Loucy (cell line): ENCODE data around the gene PRRX2.

Experiments used
- H2AFZ ChIP-seq: fragments of 200-600 bp; sonication (generic); 2 replicates; pipeline ENCODE4 v1.6.0; 2016; ENCODE audit warnings: antibody characterized with exemption, mild to moderate bottlenecking, low read length, moderate library complexity
- H3F3A ChIP-seq: fragments of 200-600 bp; 2 replicates; pipeline ENCODE4 v1.6.0; 2016; ENCODE audit warnings: antibody characterized with exemption, low read depth, mild to moderate bottlenecking
- H3K27me3 ChIP-seq: fragments of 200-600 bp; sonication (generic); 2 replicates; pipeline ENCODE4 v1.6.1; 2014; ENCODE audit warnings: low read length, mild to moderate bottlenecking; ENCODE audit not compliant: insufficient read depth, poor library complexity, severe bottlenecking
- H3K36me3 ChIP-seq: fragments of 200-600 bp; sonication (generic); 2 replicates; pipeline ENCODE4 v1.6.1; 2016; ENCODE audit warnings: low read length; ENCODE audit not compliant: insufficient read depth
- H3K4me1 ChIP-seq: fragments of 200-600 bp; sonication (generic); 2 replicates; pipeline ENCODE4 v1.5.1; 2014; ENCODE audit warnings: low read length, mild to moderate bottlenecking; ENCODE audit not compliant: insufficient read depth, poor library complexity, severe bottlenecking
- H3K4me2 ChIP-seq: fragments of 200-600 bp; sonication (generic); 2 replicates; pipeline ENCODE4 v1.6.0; 2014; ENCODE audit warnings: antibody characterized with exemption, low read length, low read depth, mild to moderate bottlenecking; ENCODE audit not compliant: poor library complexity, severe bottlenecking
- H3K4me3 ChIP-seq: fragments of 200-600 bp; sonication (generic); 2 replicates; pipeline ENCODE4 v1.5.1; 2014; ENCODE audit warnings: low read length, mild to moderate bottlenecking, mixed read lengths; ENCODE audit not compliant: poor library complexity, severe bottlenecking
- H3K79me2 ChIP-seq: fragments of 200-600 bp; sonication (generic); 2 replicates; pipeline ENCODE4 v1.6.1; 2014; ENCODE audit warnings: low read length; ENCODE audit not compliant: insufficient read depth
- H3K9ac ChIP-seq: fragments of 200-600 bp; sonication (generic); 2 replicates; pipeline ENCODE4 v1.6.0; 2014; ENCODE audit warnings: mild to moderate bottlenecking, low read depth, low read length, moderate library complexity; ENCODE audit not compliant: poor library complexity, severe bottlenecking
- H3K9me2 ChIP-seq: fragments of 200-600 bp; sonication (generic); replicated peaks from 2 replicates; pipeline ENCODE4 v1.6.1; 2016; ENCODE audit warnings: low read depth, low read length, mixed read lengths
- H3K9me3 ChIP-seq: fragments of 200-600 bp; sonication (generic); 2 replicates; pipeline ENCODE4 v1.6.1; 2014; ENCODE audit warnings: mild to moderate bottlenecking, antibody characterized with exemption, low read length, low read depth; ENCODE audit not compliant: insufficient read depth
- H4K20me1 ChIP-seq: fragments of 200-600 bp; sonication (generic); 2 replicates; pipeline ENCODE4 v1.6.0; 2014; ENCODE audit warnings: antibody characterized with exemption, low read length, mild to moderate bottlenecking; ENCODE audit not compliant: insufficient read depth, poor library complexity, severe bottlenecking
- EZH2phosphoT487 ChIP-seq: fragments of 200-600 bp; IDR thresholded peaks from 2 replicates; pipeline ENCODE4 v1.6.1; 2018; ENCODE audit warnings: antibody characterized with exemption, mild to moderate bottlenecking, moderate library complexity, borderline replicate concordance
- TF ChIP-seq, protein P1 (sequence below): fragments of 200-600 bp; sonication (generic); conservative IDR thresholded peaks from 2 replicates; pipeline ENCODE4 v1.5.1; 2014; ENCODE audit warnings: mild to moderate bottlenecking, antibody characterized with exemption, low read length

Gene PRRX2

DNA sequence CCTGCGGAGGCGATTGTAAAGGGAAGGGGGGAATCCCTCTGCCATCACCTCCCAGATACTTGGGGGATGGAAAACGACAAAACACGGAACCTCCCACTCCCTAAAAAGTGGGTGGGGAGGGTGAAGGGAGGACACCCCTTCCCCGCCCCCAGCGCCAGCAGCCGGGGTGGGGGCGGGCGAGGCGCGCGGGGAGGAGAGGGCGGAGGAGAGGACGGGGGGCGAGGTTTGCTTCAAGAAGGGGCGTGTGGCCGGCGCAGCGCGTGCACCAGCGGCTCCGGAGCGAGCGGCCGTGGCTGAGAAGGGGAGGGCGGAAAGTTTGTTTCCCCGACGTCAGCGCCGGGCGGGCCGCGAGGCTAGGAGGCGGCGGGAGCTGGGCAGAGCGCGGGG is at the start of gene PRRX2:
Gene PRRX2 (plus strand): TSS at position 259 of the 387 bp plus-strand sequence. CDS start 221 bp downstream, outside the sequence.
- H3K9me2 ChIP-seq: no peaks in the 10 kb centered on the region

GRCh38 chr9:129617167-129617566 is 48.3 kb upstream of the PRRX2 start:
- Histone ChIP-seq H3K79me2 (no peaks in the 10 kb centered on the region), H3K4me3 (no peak overlapping the region), H3K36me3 (no peaks in the 10 kb centered on the region), H3K4me1 (peaks cover 3% of the 10 kb centered on the region), H3K27me3 (no peaks in the 10 kb centered on the region), H3F3A (no peaks in the 10 kb centered on the region), H3K9me3 (no peaks in the 10 kb centered on the region), H3K9ac (no peak overlapping the region), H3K9me2 (no peaks in the 10 kb centered on the region), H4K20me1 (no peaks in the 10 kb centered on the region), H2AFZ (no peak overlapping the region), H3K4me2 (no peak overlapping the region)
- TF ChIP-seq EZH2phosphoT487: no peak
- TF ChIP-seq, protein P1, sequence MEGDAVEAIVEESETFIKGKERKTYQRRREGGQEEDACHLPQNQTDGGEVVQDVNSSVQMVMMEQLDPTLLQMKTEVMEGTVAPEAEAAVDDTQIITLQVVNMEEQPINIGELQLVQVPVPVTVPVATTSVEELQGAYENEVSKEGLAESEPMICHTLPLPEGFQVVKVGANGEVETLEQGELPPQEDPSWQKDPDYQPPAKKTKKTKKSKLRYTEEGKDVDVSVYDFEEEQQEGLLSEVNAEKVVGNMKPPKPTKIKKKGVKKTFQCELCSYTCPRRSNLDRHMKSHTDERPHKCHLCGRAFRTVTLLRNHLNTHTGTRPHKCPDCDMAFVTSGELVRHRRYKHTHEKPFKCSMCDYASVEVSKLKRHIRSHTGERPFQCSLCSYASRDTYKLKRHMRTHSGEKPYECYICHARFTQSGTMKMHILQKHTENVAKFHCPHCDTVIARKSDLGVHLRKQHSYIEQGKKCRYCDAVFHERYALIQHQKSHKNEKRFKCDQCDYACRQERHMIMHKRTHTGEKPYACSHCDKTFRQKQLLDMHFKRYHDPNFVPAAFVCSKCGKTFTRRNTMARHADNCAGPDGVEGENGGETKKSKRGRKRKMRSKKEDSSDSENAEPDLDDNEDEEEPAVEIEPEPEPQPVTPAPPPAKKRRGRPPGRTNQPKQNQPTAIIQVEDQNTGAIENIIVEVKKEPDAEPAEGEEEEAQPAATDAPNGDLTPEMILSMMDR: peak; percentile 53

More for the DNA sequence above, at the start of gene PRRX2:
- Histone ChIP-seq H2AFZ (no peak within 1 kb of the TSS), H3K4me1 (no peaks in the 10 kb centered on the region), H4K20me1 (no peaks in the 10 kb centered on the region), H3K9ac (no peak within 1 kb of the TSS), H3F3A (no peaks in the 10 kb centered on the region), H3K79me2 (no peaks in the 10 kb centered on the region), H3K27me3 (no peaks in the 10 kb centered on the region), H3K4me3 (no peak within 1 kb of the TSS), H3K4me2 (no peak within 1 kb of the TSS), H3K36me3 (no peaks in the 10 kb centered on the region), H3K9me3 (no peaks in the 10 kb centered on the region)
- TF ChIP-seq, protein P1: no peak
- TF ChIP-seq EZH2phosphoT487: no peak

DNA sequence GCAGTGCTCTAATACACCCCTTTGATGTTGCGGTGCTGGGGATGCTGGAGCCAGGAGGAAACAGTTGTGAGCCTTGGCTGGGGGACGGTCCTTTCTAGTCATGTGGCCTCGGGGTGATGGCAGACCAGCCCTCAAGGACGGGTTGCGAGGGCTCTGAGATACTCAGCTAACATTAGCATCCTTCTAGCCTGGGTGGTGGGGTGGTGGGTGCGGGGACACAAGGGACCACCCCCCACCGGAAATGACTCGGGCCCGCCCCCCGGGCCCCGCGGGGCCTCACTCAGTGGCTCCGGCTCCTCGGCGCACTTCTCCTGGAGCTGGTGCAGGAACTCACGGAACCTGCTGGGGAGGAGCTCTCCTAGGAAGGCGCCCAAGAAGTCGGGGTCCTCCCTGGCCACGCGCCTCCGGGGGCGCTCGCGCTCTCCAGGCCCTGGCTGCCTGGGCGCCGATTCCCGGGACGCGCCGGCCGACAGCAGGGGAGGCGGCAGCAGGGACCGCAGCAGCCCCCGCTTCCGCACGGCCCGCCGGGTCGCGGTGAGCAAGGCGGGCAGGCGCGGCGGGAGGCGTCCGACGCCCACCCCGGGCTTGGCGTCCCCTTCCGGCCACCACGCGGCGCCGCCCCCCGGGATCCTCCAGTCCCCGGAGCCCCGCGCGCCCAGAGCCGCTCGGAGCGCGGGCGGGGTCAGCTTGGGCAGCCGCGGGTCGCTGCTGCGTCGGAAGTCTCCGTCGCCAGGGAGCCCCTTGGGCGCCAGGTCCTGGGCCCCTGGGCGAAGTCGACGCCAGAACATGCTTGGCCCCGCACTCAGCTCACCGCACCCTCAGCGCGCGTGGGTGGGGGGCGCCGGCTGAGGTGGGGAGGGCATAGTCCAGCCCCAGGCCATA is 45.4 kb upstream of the PRRX2 start:
- H3K36me3 ChIP-seq: no peaks in the 10 kb centered on the region
- no peaks in the 10 kb centered on the region for H3K9me3 ChIP-seq
- peak overlapping the region; percentile 52 for H3K4me2 ChIP-seq
- H3F3A ChIP-seq: no peaks in the 10 kb centered on the region
- no peaks in the 10 kb centered on the region for H4K20me1 ChIP-seq
- H3K79me2 ChIP-seq: no peaks in the 10 kb centered on the region
- H3K4me1 ChIP-seq: peaks cover 6% of the 10 kb centered on the region
- no peak overlapping the region; the same call in 1 of the 2 replicates for H2AFZ ChIP-seq
- H3K9me2 ChIP-seq: no peaks in the 10 kb centered on the region
- no peaks in the 10 kb centered on the region for H3K27me3 ChIP-seq
- no peak for TF ChIP-seq EZH2phosphoT487
- TF ChIP-seq, protein P1: no peak
- peak overlapping the region; percentile 54 for H3K9ac ChIP-seq
- peak overlapping the region; percentile 60 for H3K4me3 ChIP-seq
